ENCODE measurements around the gene UGT2B11.
"Not testable (repeated sequence)": the region's sequence is repeated elsewhere in the genome, so short reads cannot be mapped to it uniquely, and the experiment has no call there.

UGT2B11 gene

GRCh38 chr4:69167300-69167699, 47.2 kb downstream of the UGT2B11 start:
- no peak for DNase-seq

DNA sequence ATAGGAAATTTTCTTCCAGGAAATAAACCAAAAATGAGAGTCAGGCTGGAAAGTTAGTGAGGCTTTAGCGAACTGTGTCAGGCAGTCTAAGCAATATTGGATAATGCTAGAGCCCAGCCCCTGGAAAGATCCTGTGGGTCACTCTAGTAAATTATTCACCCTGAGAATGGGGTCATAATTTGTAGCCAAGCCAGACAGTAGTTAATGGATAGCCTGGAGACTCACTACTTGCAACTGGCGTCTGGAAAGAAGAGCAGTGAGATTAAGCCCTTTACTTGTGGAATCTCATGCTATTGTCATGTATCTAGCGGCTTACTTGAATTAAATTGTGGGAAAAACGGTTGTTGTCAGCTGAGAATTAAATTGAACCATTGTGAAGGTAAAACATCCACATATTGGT, 48.2 kb downstream of the UGT2B11 start:
- not testable (repeated sequence) for DNase-seq

DNA sequence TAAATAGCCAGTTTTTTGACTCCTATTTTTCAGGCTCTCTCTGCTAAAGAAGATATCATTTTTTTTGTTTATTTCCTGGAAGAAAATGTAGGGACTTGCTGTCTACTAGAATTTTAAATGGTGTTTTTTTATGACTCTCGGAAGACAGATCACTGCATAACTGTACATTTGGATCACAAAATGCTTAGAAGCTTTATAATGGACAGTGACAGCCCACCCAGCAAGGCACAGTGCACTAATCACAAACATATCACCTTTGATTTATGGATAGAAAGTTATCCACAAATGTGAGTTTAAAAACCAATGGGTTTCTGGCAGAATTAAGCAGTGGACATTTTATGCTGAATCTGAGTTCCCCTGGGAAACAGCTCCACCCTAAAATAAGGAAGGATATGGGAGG, 48.8 kb downstream of the UGT2B11 start:
- not testable (repeated sequence) for DNase-seq

GRCh38 chr4:69156913-69157312, 57.6 kb downstream of the UGT2B11 start:
- no peak for DNase-seq

DNA sequence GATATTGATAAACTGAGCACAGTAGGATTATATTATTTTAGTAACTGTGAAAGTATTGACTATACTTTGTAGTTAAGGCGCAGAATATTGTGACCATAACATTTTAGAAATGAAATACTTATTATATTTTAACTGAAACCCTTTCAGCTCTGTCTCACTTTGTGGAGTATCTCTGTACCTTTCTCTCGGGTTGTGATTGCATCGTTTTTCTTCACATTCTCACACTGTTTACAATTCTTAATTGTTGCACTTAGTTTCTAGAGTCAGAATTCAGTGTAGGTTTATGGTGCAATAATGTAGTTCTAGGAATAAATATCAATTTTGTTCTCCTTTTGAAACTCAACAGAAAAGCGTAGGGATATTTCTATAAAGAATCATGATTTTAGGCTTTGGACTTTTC, 60.5 kb downstream of the UGT2B11 start:
- DNase-seq, result no peak

Measured in stimulated activated CD4-positive, alpha-beta T cell treated with anti-CD3 and anti-CD28 coated beads, Interleukin-4, amount 100 ng/mL, for 4 hours (primary cell).